HG03469 (cell line): ENCODE measurements around the gene ETNK2.
"Not testable (repeated sequence)": the region's sequence is repeated elsewhere in the genome, so short reads cannot be mapped to it uniquely, and the experiment has no call there.

ENCODE experiments used
- ATAC-seq: cut with Tn5 transposase; IDR thresholded peaks from one replicate; pipeline ENCODE4 v1.9.1; 2021; ENCODE audit warnings: mild to moderate bottlenecking, moderate library complexity, moderate number of reproducible peaks; ENCODE audit not compliant: unreplicated experiment

Gene ETNK2

DNA sequence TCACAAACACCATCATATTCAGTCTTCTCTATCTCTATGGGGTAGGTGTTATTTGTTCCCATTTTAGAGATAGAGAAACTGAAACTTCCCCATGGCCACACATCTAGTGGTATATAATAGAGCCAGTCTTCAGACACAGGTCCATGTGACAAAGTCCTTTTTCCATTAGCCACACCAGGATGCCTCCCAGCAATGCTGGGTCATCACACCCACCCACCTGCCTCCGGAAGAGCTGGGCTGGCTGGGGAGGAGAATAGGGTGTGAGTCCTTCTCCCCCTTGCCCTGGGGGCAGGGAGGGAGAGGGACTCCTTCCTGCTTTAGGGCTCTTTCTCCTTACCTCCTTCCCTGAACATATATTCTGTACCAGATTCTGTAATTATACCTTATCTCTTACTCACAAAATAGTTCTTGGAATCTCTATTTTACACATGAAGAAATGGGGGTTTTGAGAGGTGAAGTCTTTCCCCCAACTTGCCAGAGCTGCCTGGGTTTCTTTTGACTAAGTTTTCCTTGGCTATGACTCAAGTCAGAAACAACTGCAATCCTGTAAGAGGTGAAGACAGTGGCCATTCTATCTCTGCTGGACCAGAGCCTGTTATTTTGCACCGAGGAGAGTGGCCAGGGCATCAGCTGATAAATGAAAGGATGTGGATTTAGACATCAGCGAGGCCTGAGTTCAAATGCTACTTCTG, 49.0 kb downstream of the ETNK2 start:
- ATAC-seq: no peak

DNA sequence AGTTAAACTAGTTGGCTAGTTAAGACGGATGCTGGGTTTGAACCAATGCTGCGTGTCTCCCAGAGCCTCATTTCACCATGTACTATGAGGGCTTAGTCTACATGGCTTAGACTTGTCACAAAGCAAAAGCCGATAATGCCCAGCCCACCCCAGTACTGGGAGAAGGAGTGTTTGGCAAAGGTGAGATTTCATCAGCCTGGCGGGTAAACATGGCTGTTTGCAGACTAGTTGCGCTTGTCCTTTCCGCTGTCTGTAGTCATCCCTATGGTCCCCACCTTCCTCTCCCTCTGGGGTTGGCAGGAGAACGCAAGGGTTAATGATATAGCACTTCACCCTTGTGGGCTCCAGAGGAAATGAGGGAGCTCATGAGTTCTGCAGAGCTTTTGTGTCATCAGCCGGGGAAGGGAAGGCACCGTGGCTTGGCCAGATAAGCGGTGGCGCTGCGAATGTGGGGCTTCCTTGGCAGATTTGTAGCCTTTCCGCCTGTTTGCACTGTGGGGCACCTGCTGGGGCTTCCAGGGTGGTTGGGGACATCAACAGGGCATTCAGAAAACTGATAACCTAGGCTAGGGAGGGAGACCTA, 49.7 kb downstream of the ETNK2 start:
- ATAC-seq: no peak

DNA sequence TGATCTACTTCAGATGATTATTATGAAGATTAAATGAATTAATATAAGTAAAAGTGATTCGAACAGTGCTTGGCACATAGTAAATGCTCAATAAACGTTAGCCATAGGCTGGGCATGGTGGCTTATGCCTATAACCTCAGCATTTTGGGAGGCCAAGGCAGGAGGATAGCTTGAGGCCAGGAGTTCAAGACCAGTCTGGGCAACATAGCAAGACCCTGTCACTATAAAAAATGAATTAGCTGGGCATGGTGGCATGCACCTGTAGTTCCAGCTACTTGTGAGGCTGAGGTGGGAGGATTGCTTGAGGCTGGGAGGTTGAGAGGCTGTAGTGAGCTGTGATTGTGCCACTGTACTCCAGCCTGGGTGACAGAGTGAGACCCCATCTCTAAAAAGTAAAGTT, 52.1 kb downstream of the ETNK2 start:
- not testable (repeated sequence) for ATAC-seq

DNA sequence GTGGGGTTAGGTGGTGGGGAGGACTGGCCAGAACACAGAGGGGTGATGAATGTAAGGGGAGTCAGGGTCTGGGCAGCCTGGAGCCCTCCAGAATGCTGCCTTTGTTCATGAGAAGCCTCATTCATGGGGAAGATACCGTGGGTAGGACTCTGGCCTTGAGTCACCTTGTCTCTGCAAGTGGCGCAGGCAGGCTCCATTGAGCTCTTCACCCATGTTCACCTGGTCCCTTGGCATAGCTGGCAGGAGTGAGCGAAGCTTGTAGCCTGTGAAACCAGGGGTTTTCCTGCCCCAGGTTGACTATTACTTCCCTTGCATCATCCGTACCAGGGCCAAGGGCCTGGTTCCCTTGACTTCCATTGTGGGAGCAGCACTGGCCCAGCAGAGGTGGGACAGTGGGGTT, 53.2 kb downstream of the ETNK2 start:
- ATAC-seq: no peak

DNA sequence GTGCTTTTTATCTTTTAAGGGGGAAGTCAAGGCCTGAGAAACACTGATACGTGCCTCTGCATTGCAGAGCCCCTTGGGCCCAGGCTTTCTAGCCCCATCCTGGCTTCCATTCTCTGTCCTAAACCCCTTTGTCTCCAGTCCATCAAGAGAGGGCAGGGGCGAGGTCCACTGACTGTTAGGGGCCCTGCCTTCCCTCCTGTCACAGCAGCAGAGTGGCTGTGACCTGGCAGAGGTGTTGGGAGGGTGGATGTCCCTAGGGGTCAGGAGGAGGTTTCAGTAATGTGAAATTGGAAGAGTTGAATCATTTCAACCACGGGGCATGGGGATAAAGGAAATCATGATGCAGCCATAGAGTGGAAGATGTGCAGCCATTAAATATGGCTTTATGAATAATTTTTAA, 54.9 kb downstream of the ETNK2 start:
- no peak for ATAC-seq

DNA sequence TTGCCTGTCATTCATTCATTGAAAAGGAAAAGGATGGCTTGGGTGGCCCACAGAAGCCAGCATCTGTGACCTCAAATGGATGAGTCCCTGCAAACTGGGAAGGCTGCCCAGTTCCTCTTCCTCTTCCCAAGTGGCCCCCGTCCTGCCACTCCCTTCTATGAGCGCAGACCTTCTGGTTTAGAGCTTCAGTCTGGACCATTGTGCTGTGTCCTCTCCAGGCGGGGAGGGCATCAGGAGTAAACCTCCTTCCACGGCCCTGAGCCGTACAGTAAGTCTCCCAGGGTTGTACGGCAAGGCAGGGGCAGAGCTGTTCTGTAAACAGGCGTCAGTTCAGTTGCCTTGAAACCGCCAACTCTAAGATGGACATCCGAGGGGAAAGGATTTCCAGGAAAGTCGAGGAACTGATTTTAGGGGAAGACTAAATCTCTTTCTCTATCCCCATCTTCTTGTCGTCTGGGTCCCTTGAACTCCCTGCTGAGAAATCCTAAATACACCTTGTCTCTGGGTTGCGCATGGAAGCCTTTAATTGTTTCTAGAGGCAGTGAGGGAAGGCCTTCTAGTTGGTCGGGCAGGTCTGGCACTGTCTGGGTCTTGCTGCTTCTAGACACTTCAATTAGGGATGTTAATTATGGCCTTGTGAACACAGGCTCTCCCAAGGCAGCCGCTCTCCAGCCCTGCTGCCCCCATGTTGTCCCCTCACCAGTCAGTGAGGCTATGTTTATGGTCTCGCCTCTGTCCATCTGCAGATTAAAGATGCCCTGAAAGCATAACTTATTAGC, 56.8 kb downstream of the ETNK2 start:
- ATAC-seq: no peak

DNA sequence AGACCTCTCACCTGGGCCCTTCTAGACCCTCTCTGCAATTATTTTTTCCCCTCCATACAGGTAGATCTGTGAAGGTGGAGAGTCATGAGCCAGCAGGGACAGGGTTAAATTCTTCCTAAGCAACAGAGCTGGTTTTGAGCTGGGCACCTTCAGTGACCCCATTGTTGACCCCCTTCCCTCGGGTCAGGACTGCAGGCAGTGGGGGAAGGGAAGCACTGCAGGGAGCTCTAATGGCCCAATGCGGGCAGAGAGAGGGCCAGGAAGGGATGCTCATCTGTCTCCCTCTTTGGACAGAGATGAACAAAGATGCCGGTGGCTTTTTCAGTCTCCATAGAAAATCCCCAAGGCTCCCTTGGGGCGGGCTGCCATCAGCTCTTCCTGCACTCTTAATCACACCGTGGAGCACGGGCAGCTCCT, 57.5 kb downstream of the ETNK2 start:
- ATAC-seq: no peak

DNA sequence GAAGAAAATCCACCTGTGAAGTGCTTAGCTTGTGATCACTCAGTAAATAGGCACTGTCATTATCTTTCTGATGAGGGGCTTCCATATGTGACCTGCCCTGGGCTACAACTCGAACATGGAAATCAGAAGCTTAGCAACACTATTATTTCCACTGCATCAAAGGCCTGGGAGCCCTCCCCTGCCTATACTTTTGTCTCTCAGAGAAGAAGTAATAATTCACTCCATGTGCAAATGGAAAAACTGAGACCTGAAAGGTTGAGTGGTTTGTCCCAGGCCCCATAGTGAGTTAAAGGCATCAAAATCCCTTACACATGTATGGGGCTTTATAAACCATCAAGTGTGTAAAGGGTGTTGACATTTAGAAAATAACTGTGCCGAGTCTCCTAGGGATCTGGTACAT, 58.1 kb downstream of the ETNK2 start:
- no peak for ATAC-seq

DNA sequence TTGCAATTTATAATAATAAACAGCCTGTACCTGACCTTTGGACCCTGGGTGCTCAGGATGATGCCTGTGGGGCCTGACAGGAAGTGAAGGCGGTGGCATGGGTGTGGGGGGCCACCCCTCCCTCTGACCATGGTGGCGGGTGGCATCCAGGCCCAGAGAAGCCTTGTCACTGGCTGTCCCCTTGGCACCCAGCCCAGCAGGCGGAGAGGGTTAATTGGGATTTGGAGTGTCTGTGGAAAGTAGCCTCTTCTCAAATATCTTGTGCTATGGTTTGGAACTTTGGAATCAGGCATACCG, 58.5 kb downstream of the ETNK2 start:
- no peak for ATAC-seq

DNA sequence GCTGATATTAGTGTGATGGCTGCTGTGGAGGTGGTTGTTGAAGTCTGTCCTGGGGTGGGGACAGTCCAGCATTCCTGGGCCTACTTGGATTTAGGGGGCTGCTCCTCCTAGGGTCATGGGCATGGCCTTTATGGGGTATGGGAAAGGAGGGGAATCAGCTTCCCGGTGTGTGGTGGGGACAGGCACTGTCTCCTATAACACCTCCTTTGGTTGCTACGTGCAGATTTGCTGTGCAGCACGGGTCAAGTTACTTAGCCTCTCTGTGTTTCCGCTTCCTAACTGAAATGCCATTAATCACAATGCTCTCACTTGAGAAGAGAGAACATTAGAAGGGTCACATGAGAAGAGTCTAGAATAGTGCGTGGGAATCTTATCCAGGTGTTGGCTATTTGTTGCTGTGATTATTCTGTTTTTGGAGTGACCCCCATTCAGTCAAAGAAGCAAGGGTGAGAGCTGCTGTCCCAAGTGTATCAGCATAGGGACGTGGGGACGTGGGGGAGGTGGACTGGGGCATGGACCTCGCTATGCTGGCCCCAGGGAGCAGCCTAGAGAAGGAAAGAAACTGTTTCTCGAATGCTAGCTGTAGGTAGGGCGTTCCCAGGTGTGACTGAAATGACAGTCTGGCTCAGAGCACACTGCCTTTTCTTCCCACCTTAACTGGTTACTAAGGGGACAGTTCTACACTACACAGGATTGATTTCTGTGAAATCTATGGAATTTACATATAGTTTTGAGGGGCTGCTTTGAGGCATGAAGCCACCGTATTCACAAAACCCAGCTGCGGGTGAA, 59.0 kb downstream of the ETNK2 start:
- no peak for ATAC-seq

DNA sequence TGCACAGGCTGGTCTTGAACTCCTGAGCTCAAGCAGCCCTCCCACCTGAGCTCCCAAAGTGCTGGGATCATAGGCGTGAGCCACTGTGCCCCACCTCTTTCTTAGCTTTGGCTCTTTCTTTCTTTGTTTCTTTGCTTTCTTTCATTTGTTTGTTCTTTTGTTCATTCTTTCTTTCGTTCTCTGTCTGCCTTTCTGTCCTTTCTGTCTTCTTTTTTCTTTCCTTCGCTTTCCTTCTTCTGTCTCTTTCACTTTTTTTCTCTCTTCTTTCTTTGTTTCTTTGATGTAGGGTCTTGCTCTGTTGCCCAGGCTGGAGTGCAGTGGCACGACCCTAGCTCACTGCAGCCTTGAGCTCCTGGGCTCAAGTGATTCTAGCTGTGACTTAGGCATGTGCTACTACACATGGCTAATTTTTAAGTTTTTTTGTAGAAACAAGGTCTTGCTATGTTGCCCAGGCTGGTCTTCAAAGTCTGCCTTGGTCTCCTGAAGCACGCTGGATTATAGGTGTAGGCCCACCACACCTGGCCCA, 60.0 kb downstream of the ETNK2 start:
- ATAC-seq: no peak

DNA sequence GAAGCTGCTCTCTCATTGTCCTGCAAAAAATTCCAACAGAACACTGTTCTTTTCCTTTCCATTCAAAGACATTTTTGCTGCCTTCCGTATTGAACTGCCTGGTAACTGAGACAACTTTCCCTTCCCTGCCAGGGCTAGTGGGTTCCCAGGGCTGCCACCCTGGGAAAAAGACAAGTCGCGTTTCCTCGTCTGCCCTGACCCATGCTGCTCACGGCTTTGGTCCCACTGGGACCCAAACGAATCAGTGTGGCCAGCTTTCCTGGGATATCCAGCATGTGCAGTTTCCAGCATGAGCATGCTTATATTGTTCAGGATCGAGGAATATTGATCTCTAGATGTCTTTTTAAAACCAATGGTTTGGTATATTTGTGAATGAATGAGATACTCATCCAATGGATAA, 60.8 kb downstream of the ETNK2 start:
- ATAC-seq: no peak

DNA sequence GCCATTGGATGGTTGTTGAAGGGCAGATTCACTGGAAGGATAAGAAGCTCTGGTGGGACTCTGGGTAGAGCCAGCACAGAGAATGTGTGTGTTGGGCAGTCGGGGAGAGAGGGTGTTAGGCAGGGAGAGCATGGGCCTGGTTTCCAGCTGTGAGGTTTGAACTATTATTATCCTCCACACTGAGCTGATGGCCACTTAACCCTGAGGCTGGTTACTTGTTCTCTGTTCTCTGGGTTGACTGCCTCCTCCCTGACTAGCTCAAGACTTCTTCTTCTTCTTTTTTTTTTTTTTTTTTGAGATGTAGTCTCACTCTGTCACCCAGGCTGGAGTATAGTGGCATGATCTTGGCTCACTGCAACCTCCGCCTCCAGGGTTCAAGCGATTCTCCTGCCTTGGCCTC, 61.7 kb downstream of the ETNK2 start:
- ATAC-seq: not testable (repeated sequence)

DNA sequence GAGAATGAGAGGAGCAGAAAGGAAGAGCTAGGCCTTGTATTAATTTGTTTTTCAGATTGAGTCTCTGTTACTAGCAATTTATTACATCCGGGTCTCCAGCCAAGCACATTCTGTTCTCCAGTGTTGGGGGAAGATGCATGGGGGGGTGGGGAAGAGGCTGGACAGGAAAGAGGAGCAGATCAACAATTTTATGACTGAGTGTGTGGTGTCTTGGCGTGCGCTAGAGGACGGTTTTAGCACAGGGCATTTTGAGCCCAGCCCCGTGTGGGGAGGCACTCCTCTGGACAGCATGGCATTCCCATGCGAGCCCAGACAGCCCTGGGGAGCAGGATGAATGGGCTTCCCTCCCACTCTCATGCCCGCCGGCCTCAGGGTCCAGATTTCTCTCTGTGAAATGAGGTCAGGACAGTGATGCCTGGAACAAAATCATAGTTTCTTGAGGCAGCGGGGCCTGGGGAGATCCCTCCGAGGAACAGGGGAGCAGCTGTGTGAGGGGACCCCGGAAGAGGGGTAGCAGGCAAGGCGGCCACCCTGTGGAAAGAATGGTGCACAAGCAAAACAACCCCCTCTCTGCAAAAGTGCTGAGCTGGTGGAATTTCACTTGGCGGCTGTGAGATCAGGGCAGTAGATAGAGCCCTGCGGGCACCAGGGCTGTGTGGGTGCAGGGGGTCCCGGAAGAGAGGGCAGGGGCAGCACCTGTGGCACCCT, 62.6 kb downstream of the ETNK2 start:
- no peak for ATAC-seq

DNA sequence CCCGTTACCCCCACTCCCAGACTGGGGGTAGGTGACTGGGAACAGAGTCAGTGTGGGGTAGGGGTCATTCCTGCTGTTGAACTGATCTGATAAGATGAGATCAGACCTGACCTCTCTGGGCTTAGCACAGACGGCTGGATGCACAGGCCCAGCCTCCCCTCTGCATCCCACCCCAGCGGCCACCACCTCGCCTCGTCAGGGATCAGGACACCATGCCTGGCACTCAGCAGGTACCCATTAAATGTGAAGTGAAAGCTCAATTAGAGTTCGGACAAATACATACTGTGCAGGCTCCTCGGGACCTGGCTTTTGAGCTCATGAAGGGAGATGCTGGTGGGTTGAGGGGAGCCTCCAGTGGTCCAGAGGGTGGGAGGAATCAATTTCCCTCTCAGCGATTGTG, 63.2 kb downstream of the ETNK2 start:
- ATAC-seq: no peak

DNA sequence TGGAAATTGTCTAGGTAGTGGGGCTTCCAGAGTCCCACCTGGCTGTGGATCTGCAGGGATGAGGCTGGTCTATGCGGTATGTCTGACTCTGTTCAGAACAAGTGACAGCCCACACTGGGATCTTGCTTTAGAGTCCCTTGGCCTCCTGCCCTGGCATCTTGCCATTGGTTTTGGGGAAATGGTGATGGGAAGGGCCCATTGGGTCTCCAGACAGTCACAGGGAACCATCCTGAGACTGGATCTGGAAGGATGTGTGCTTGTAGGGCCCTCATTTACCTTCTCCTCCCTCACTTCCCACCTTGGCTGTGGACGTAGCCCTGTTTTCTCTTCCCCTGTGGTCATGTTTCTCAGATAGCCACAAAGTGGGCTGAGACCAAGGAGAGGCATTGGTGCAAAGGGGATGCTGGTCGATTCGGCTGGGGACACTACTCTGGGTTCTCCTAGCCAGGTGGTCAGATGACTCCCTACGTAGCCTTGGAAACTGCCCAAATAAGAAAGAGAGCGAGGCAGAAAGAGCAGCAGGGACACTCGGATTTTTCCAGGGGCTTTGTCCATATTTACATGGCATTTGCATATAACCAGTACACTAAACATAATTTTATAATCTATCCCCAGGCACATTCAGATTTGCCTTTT, 63.8 kb downstream of the ETNK2 start:
- ATAC-seq: no peak

DNA sequence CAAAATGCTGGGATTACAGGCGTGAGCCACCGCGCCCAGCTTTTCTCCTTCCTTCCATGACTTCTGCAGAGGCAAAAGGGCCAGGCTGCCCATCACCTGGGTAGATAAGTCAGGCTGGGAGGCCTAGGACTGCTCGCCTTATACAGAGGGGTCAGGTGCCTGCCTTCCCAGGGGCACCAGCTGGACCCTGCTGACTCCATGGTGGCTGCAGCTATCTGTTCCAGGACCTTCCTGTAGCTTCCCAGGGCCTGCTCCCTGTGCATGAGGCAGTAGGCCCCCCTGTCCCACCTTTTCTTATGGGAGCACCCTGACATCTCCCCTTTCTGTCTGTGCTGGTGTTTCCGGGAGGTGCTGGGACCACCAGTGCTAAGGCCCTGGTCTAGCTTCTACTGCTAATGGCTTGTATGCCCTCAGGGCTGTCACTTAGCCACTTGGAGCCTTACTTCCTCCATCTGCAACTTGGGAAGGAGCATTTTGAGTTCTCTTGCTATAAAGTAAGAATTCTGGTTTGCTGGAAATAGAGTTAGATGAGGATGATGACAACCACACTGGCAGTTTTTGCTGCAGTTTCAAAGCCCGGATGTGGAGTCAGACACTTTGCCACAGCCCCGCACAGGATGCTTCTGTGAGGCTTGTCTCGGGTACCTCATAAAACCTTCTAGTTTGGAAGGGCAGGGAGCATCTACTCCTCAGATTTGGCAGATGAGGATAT, 64.5 kb downstream of the ETNK2 start:
- ATAC-seq: no peak

DNA sequence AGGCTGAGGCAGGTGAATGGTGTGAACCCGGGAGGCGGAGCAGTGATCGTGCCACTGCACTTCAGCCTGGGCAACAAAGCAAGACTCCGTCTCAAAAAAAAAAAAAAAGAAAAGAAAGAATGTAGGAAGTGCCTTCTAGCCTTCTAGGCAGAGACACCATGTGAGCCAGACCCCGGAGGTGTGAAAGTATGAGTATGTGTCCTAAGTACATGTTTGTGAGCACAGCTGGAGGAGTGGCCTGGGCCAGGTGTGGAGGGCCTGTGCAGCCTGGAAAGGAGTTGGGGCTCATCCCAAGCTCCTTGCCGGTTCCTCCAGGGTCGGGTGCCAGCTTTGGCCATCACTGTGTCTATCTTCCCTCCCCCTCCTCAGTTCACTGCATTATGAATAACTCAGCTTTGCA, 66.0 kb downstream of the ETNK2 start:
- ATAC-seq: no peak

DNA sequence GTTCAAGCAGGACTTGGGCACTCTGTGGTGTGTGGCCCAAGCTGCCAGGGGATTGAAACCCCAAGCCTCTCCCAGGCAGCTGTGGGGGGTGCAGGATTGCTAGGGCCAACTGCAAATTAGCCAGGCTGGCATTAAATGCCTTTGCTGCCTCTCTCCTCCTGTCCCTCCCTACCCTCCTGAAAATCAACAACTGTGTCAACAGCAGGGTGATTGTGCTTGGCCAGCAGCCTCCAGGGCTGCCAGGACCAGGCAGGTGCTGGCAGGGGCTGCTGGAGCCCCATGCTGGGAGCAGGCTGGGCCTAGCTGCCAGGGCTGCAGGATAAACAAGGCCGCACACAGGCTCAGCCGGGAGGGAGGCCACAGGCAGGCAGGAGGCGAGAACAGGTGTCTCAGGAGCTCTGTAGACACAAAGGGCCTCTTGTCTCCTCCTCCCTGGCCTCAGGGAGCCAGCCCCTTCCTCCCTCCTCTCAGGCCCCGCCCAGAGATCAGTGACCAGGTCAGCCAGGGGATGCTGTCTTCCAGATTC, 67.5 kb downstream of the ETNK2 start:
- no peak for ATAC-seq
